Pancreas (tissue), 10 donors: ENCODE measurements around the gene GPR34. TPM values are rescaled to one million over a fixed set of nuclear protein-coding genes. Genes with fewer than 3 reads are reported as not detected.
"Not testable (repeated sequence)": the region's sequence is repeated elsewhere in the genome, so short reads cannot be mapped to it uniquely, and the experiment has no call there.

ENCODE experiments used
- ATAC-seq, 4 donors: fragments of 200-7000 bp; cut with Tn5 transposase; one replicate each; pipeline versions ENCODE4 v1.8.0 to v1.9.1; 2020; ENCODE audit warnings: mild to moderate bottlenecking in 4 of 4, moderate library complexity in 4 of 4
- DNase-seq, 6 donors: peaks; one replicate each; pipeline ENCODE4 v3.0.0-alpha.2; 2020
- FAIRE-seq: peaks from 2 replicates; lab custom pipeline; 2012; peaks lifted over from hg19 to GRCh38; lab: Jason Lieb, UNC
- H3K27ac ChIP-seq, 4 donors: fragments of 200-600 bp; sonication (generic); 1 replicate in 3 of 4; 2 replicates in 1 of 4; pipeline versions ENCODE4 v1.5.0 to v1.8.0; 2020
- H3K27me3 ChIP-seq, 4 donors: fragments of 200-600 bp; one replicate each; pipeline ENCODE4 v1.8.0; 2021
- H3K36me3 ChIP-seq, 3 donors: fragments of 200-600 bp; sonication (generic) in 1 of 3; one replicate each; pipeline versions ENCODE4 v1.5.0 to v1.8.0; 2020 to 2021
- H3K4me1 ChIP-seq, 3 donors: fragments of 200-600 bp; one replicate each; pipeline ENCODE4 v1.8.0; 2021
- H3K4me3 ChIP-seq, 4 donors: fragments of 200-600 bp; sonication (generic) in 2 of 4; one replicate each; pipeline versions ENCODE4 v1.5.0 to v1.8.0; 2020 to 2021
- H3K9me3 ChIP-seq, 4 donors: fragments of 200-600 bp; one replicate each; pipeline ENCODE4 v1.8.0; 2021
- WGBS, 2 donors: extraction: QIAGEN DNeasy Blood & Tissue Kit; methylation state at CpG; one replicate each; pipeline ENCODE4 v1.1.7; 2013; 5-methylcytosine and 5-hydroxymethylcytosine counted together
- intact Hi-C, 3 donors: fragments of 100-400 bp; cut with DNase I; formaldehyde crosslinking; loops; one replicate each; pipeline versions ENCODE4 v1.11.1 to v1.14.2; 2022
- polyA plus RNA-seq, 2 donors: library from polyadenylated mRNA; stranded (reverse); fragments of 200-250 nt; gene quantifications; one replicate each; pipeline ENCODE4 v1.2.3, GENCODE V29; 2013
- total RNA-seq, 6 donors: library from RNA; stranded (reverse); fragmentation: NEBNext Ultra II Directional in 4 of 6; extraction: Animal tissue kit (Norgen Biotek cat#: 25700) in 4 of 6; gene quantifications; one replicate each; pipeline versions ENCODE4 v1.2.1 to v1.2.4, GENCODE V29; 2021 to 2023
- TF ChIP-seq, protein P1 (sequence below), 4 donors: fragments of 200-600 bp; sonication (generic) in 3 of 4; IDR thresholded peaks; one replicate each; pipeline versions ENCODE4 v1.5.0 to v1.8.0; 2021; ENCODE audit warnings: antibody characterized with exemption in 4 of 4
- donor health status: healthy with polysubstance abuse.
- donor health status: DM: no; HTN: no; CAD: no; lungs with moderate emphysema.
- donor health status: DM: no; HTN: no; CAD: no.
- donor health status: control.
- donor health status: control.
- donor health status: Bipolar disorder and iron deficiency.
- donor health status: DM: yes; HTN: yes; CAD: no.
- donor health status: DM: no; HTN: no; CAD: no.
- donor health status: DM: no; HTN: no; CAD: no.
- donor health status: DM: yes; HTN: yes; CAD: no.

GPR34 gene
- total and polyA plus RNA-seq, 8 donors: 0.46 to 16.1 (median 0.99) TPM

DNA sequence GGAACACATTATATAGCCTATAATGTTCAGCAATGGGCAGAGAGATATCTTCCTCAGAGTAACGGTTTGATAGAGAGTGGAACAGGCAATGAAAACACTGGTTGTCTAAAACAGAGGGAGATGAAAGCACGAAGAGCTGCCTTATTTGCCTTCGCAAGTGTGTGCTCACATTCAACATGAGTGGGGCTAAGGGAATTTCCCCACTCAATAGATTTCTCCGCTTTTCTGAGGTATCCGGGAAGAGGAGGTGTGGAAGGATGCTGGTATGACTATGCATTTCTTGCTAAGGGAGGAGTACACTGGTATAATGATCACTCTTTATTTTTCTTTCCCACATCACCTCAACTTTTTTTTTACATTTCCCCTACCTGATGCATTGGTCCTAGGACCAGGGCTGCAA lies 27.4 kb downstream of the GPR34 start:
- ATAC-seq (no peak), DNase-seq (no peak), FAIRE-seq (no peak)
- Histone ChIP-seq H3K27ac (no peak overlapping the region), H3K4me3 (no peak overlapping the region), H3K27me3 (no peaks in the 10 kb centered on the region), H3K4me1 (no peaks in the 10 kb centered on the region), H3K36me3 (no peaks in the 10 kb centered on the region), H3K9me3 (no peaks in the 10 kb centered on the region)
- 91 to 95% methylated on average over 5 of the region's 5 CpGs for WGBS, 2 donors
- intact Hi-C loops: no loop called here
- TF ChIP-seq, protein P1, sequence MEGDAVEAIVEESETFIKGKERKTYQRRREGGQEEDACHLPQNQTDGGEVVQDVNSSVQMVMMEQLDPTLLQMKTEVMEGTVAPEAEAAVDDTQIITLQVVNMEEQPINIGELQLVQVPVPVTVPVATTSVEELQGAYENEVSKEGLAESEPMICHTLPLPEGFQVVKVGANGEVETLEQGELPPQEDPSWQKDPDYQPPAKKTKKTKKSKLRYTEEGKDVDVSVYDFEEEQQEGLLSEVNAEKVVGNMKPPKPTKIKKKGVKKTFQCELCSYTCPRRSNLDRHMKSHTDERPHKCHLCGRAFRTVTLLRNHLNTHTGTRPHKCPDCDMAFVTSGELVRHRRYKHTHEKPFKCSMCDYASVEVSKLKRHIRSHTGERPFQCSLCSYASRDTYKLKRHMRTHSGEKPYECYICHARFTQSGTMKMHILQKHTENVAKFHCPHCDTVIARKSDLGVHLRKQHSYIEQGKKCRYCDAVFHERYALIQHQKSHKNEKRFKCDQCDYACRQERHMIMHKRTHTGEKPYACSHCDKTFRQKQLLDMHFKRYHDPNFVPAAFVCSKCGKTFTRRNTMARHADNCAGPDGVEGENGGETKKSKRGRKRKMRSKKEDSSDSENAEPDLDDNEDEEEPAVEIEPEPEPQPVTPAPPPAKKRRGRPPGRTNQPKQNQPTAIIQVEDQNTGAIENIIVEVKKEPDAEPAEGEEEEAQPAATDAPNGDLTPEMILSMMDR (IDR thresholded peaks at IDR 0.05): no peak

DNA sequence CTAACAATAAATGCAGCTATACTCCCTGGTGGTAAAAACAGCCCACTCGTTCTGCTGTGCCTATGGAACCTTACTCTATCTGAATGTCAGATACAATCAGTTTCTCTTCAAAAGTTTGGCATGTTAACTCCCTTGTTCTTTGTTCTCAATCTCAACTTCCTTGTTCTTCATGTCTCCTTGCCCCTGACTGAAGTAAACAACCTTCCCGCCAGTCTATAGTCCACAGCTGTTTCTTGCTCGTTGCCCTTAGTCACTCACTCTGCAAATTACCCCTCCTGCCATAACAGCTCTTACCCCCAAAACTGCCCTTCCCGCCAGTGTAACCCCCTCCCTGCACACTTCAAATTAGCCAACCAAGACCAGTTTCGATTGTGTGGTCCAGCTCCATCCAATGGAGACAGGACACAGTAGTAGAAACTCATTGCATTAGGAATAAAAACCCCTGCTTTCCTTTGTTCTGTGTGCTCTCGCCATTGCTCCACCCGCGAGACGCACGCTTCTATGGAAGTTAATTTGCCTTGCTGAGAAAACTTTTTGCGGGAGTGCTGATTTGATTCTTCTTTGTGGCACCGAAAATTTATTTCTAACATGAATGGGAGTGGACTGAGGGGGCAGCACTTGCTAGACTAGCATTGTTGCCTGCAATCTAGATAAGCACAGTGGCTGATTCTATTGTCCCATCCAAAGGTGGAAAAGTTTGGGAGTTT lies 28.1 kb downstream of the GPR34 start:
- FAIRE-seq (no peak), ATAC-seq (no peak), DNase-seq (no peak)
- no peaks in the 10 kb centered on the region for H3K27me3 ChIP-seq
- H3K27ac ChIP-seq: no peak overlapping the region
- no peaks in the 10 kb centered on the region for H3K9me3 ChIP-seq
- no peaks in the 10 kb centered on the region for H3K36me3 ChIP-seq
- WGBS, 2 donors: 85 to 86% methylated on average over 12 of the region's 12 CpGs
- no peaks in the 10 kb centered on the region for H3K4me1 ChIP-seq
- intact Hi-C loops: no loop called here
- TF ChIP-seq, protein P1 (IDR thresholded peaks at IDR 0.05): no peak
- H3K4me3 ChIP-seq: no peak overlapping the region

DNA sequence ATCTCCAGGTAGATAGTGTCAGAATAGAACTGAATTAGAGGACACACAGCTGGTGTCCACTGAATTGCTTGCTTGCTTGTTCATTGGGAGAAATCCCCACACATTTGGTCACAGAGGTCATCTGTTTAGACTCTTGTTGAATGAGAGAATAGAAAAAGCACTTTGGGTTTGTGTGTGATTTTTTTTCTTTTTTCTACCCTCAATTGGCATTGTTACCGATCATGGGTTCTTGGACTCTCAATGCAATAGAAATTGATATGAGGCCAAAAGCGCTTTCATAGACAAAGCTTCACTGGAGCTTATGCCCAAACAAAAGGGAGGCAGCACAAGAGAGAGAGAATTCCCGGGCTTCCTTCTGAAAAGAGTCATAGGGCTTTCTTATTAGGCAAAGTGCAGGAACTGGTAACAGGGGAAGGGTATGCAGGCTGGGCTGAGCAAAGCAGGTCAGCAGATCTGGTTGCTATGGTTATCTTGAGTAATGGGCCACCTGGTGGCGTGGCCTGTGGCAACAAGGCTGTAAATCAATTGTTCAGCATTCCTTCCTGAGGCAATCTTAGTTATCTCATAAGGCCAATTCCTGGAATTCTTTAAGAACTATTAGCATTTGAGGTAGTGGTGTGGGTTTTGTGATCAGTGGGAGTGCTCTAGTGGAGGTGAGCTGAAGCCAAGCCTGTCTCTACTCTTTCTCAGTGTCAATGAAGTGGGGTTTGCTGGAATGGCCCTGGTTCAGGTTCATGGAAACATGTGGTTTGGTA lies 29.9 kb downstream of the GPR34 start:
- Histone ChIP-seq H3K4me1 (no peaks in the 10 kb centered on the region), H3K27ac (no peak overlapping the region), H3K36me3 (no peaks in the 10 kb centered on the region), H3K9me3 (no peaks in the 10 kb centered on the region), H3K27me3 (peaks cover 0 to 7% (median 0%) of the 10 kb centered on the region in 4 donors), H3K4me3 (no peak overlapping the region)
- ATAC-seq (no peak), DNase-seq (peak in 2 of 6 donors; percentile 3 to 11), FAIRE-seq (no peak)
- intact Hi-C loops: no loop called here
- 72 to 77% methylated on average over 4 of the region's 4 CpGs for WGBS, 2 donors
- TF ChIP-seq, protein P1 (IDR thresholded peaks at IDR 0.05): no peak

DNA sequence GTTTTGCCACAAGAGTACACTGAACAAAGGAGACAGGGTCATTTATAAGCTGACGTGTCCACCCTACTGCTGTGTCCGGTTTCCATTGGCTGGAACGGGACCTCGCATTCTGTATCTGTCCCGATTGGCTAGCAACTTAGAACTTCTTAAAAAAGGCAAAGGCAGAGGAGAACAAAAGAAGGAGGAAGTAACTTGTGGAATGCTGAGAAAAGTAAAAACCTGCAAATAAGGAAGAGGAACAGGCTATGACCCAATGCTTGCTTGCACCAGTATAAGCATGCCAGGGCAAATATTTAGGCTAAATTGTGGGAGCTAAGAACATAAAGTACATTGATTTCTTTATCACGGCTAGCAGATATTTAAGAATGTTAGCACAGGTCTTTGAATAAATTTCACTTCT lies 30.8 kb downstream of the GPR34 start:
- H3K4me1 ChIP-seq, FAIRE-seq, ATAC-seq, H3K36me3 ChIP-seq, DNase-seq, intact Hi-C loops, H3K27ac ChIP-seq, H3K27me3 ChIP-seq, H3K9me3 ChIP-seq, H3K4me3 ChIP-seq: not testable (repeated sequence)
- WGBS, 2 donors: 84 to 92% methylated on average over 6 of the region's 6 CpGs

DNA sequence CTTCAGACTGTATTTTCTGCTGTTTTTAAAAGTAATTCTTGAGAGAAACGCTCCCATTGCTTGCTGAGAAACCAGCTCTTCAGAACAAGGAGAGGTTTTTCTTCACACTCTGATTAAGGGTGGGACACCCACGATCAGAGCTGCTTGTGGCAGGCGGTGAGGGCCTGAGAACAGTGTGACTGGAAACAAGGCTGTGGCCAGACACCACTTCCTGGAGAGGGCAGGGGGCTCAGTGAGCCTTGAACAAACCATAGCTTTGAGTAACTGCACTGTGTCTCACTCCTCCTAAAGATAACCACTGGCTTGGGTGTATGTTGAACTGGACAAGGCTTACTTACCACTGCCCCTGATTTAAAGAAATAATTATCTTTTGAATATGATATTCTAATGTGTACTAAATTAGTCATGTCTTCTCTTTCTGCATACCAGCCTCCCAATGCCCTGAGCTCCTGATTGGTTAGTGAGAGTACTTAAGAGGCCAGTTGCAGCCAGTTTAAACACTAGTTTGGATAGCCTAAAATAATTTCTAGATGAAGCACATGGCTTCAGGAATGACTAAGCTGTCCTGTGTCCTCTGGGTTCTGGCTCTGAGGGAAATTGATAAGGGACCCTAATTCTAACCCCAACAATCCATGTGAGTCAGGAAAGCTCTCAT lies 31.5 kb downstream of the GPR34 start:
- H3K4me1 ChIP-seq: no peaks in the 10 kb centered on the region
- intact Hi-C loops: no loop called here
- ATAC-seq: peak in 1 of 4 donors; percentile 17
- FAIRE-seq: no peak
- H3K36me3 ChIP-seq: no peaks in the 10 kb centered on the region
- DNase-seq: no peak
- H3K27me3 ChIP-seq: peaks cover 0 to 7% (median 0%) of the 10 kb centered on the region in 4 donors
- WGBS, 2 donors: 75 to 94% methylated on average over 3 of the region's 3 CpGs
- H3K27ac ChIP-seq: no peak overlapping the region
- TF ChIP-seq, protein P1 (IDR thresholded peaks at IDR 0.05): no peak
- H3K4me3 ChIP-seq: no peak overlapping the region
- no peaks in the 10 kb centered on the region for H3K9me3 ChIP-seq
